Gastroesophageal sphincter (tissue), 4 donors: ENCODE measurements around the gene SLC9A8. TPM values are rescaled to one million over a fixed set of nuclear protein-coding genes. Genes with fewer than 3 reads are reported as not detected.

Experiments used
- ATAC-seq: fragments of 150-250 bp; one replicate; pipeline ENCODE4 v1.9.1; 2016; ENCODE audit warnings: mild to moderate bottlenecking, moderate library complexity
- H3K27ac ChIP-seq, 4 donors: fragments of 200-600 bp; sonication (generic) in 3 of 4; 1 replicate in 3 of 4; 2 replicates in 1 of 4; pipeline ENCODE4 v1.5.1; 2016 to 2019
- H3K27me3 ChIP-seq: fragments of 200-600 bp; sonication (generic); one replicate; pipeline ENCODE4 v1.5.1; 2019
- H3K36me3 ChIP-seq, 2 donors: fragments of 200-600 bp; sonication (generic); one replicate each; pipeline ENCODE4 v1.5.1; 2019; ENCODE audit warnings: control low read depth in 1 of 2
- H3K4me1 ChIP-seq, 3 donors: fragments of 200-600 bp; sonication (generic); 1 replicate in 2 of 3; 2 replicates in 1 of 3; pipeline ENCODE4 v1.5.1; 2016 to 2019; ENCODE audit warnings: control low read depth in 2 of 3
- H3K4me3 ChIP-seq, 2 donors: fragments of 200-600 bp; sonication (generic); one replicate each; pipeline ENCODE4 v1.5.1; 2019; ENCODE audit warnings: mild to moderate bottlenecking in 1 of 2, moderate library complexity in 1 of 2
- H3K9me3 ChIP-seq, 3 donors: fragments of 200-600 bp; sonication (generic); one replicate each; pipeline ENCODE4 v1.5.1; 2017 to 2019; ENCODE audit warnings: control low read depth in 2 of 3
- EP300 ChIP-seq: sonication (generic); formaldehyde crosslinking; IDR thresholded peaks from one replicate; pipeline ENCODE4 v1.6.1; 2017; ENCODE audit warnings: antibody characterized with exemption, mild to moderate bottlenecking
- POLR2A ChIP-seq, 2 donors: fragments of 450-650 bp; IDR thresholded peaks; one replicate each; pipeline ENCODE4 v1.6.1; 2017; ENCODE audit warnings: antibody characterized with exemption in 2 of 2, mild to moderate bottlenecking in 2 of 2, moderate library complexity in 1 of 2
- POLR2AphosphoS5 ChIP-seq: sonication (generic); formaldehyde crosslinking; IDR thresholded peaks from one replicate; pipeline ENCODE4 v1.6.1; 2017; ENCODE audit warnings: antibody characterized with exemption
- WGBS, 2 donors: methylation state at CpG; one replicate each; pipeline ENCODE4 v1.1.5; 2018; ENCODE audit warnings: low coverage in 1 of 2; 5-methylcytosine and 5-hydroxymethylcytosine counted together
- total RNA-seq, 4 donors: library from RNA; depleted of rRNA; stranded (reverse); fragments of >200 nt; gene quantifications; one replicate each; pipeline ENCODE4 v1.1.0, GENCODE V29; 2016
- TF ChIP-seq, protein P1 (sequence below), 4 experiments: fragments of 200-600 bp in 2 of 4; fragments of 450-650 bp in 2 of 4; sonication (generic) in 1 of 4; IDR thresholded peaks; one replicate each; pipeline ENCODE4 v1.5.1; 2017 to 2019; ENCODE audit warnings: antibody characterized with exemption in 4 of 4, mild to moderate bottlenecking in 2 of 4, moderate library complexity in 2 of 4

SLC9A8 gene
- total RNA-seq, 4 donors from 2014 or later, result 4.7 to 9.3 (median 7.5) TPM

DNA sequence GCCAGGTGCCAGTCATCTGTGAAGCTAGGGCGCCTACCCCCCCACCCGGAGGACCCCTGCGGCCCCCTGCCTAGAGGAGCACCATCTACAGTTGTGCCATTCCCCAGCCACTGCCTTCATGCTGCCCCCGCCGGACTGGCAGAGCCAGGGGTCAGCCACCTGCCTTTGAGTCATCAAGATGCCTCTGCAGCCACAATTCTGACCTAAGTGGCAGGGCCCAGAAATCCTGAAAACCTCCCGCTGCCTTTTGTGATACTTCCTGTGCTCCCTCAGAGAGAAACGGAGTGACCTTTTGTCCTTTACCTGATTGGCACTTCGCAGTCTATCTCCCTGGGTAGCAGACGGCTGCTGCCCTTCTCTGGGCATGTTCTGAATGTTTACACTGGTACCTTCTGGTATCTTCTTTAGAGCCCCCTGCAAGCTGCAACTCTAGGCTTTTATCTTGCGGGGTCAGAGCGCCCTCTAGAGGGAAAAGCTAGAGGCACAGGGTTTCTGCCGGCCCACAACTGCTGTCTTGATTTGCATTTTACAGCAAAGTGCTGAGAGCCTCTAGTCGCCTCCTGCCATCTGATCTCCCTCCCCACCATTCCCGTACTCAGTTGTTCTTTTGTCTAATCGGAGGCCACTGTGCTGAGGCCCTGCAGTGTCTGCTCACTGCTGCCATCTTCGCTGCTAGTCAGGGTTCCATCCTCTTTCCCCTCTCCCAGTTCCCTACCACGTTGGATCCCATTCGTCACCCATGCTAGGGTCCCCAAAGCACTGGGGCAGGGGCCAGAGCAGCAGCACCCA lies 75.8 kb downstream of the SLC9A8 start:
- 55 to 60% methylated on average over 2 to 10 of the region's 18 CpGs for WGBS, 2 donors
- H3K27ac ChIP-seq, result peak overlapping the region in 3 of 4 donors; percentile 20 to 61 (median 56)
- no peak overlapping the region for H3K4me3 ChIP-seq
- TF ChIP-seq, protein P1, sequence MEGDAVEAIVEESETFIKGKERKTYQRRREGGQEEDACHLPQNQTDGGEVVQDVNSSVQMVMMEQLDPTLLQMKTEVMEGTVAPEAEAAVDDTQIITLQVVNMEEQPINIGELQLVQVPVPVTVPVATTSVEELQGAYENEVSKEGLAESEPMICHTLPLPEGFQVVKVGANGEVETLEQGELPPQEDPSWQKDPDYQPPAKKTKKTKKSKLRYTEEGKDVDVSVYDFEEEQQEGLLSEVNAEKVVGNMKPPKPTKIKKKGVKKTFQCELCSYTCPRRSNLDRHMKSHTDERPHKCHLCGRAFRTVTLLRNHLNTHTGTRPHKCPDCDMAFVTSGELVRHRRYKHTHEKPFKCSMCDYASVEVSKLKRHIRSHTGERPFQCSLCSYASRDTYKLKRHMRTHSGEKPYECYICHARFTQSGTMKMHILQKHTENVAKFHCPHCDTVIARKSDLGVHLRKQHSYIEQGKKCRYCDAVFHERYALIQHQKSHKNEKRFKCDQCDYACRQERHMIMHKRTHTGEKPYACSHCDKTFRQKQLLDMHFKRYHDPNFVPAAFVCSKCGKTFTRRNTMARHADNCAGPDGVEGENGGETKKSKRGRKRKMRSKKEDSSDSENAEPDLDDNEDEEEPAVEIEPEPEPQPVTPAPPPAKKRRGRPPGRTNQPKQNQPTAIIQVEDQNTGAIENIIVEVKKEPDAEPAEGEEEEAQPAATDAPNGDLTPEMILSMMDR (IDR thresholded peaks at IDR 0.05), result peak in 3 of 4 experiments; percentile 61 to 78 (median 63)
- TF ChIP-seq EP300, result no peak
- H3K4me1 ChIP-seq, result peaks cover 0 to 67% (median 9%) of the 10 kb centered on the region in 3 donors
- ATAC-seq, result no peak
- H3K36me3 ChIP-seq, result peaks cover 0 to 65% of the 10 kb centered on the region in 2 donors
- no peaks in the 10 kb centered on the region for H3K27me3 ChIP-seq
- no peaks in the 10 kb centered on the region for H3K9me3 ChIP-seq

DNA sequence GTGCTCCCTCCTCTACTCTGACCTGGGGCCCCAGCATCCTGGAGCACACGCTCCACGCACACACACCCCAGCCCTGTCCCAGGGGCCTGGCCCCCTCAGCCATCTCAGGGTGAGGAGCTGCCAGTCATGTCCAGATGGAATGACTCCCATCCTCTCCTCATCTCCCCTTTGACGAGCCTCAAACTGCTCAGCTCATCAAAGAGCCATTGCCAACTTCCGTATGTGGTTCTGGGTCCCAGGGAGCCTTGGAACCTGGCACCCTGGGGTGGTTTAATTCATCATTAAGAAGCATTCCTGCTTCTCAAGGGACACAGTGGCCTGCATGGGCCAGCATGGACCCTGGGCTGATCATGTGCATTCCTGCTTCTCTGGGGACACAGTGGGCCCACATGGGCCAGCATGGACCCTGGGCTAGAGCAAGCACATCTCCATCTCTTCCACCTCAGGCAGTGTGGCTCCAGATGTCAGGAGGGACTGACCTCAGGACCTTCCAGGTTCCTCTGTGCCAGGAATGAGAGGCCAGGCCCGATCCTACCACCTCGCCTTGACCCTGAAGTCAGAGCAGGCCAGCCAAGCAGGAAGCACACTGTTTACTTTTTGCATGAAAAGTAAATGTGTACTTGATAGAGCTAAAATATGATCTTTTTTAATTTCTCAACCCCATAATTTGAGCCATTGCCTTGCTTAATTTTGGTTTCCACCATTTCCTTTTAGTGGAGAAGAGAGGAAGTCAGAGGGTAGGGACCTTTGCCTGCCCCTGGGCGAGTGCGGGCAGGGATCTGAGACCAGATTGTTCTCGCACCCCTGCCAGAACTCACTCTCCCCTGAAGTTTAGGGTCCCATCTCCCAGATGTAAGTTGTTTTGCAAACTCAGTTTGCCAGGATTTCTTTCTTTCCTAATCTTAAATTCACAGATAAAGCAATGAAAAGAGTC lies 76.6 kb downstream of the SLC9A8 start:
- H3K27ac ChIP-seq, result peak overlapping the region in 2 of 4 donors; percentile 12 to 20
- ATAC-seq, result no peak
- peaks cover 0 to 71% (median 9%) of the 10 kb centered on the region in 3 donors for H3K4me1 ChIP-seq

DNA sequence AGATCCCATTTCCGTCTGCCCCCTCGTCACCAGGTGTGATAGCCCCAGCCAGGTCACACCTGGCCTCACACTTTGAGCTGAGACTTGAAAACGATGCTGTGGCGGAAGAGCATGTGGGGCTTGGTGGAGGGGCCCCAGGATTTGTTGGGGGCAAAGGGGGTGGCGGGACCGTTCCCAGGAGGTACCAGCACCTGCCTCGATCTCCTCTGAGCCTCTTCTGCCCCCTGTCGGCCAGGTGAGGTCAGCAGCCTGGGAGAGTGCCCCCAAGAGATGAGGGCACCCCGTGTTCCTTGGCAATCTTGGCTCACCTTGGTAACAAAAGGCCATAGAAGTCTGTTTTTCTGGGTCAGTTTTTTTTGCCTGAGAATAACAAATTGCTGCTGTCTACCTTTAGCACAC lies 77.3 kb downstream of the SLC9A8 start:
- H3K27me3 ChIP-seq, result no peaks in the 10 kb centered on the region
- H3K36me3 ChIP-seq, result peaks cover 0 to 49% of the 10 kb centered on the region in 2 donors
- H3K27ac ChIP-seq, result peak overlapping the region in 2 of 4 donors; percentile 12 to 20
- peaks cover 0 to 71% (median 9%) of the 10 kb centered on the region in 3 donors for H3K4me1 ChIP-seq
- H3K4me3 ChIP-seq, result no peak overlapping the region
- 10 to 42% methylated on average over 2 to 6 of the region's 9 CpGs for WGBS, 2 donors
- TF ChIP-seq POLR2A (IDR thresholded peaks at IDR 0.05), result no peak
- TF ChIP-seq, protein P1 (IDR thresholded peaks at IDR 0.05), result peak in 1 of 4 experiments; percentile 15
- no peaks in the 10 kb centered on the region for H3K9me3 ChIP-seq
- ATAC-seq, result no peak

More for the DNA sequence above, 76.6 kb downstream of the SLC9A8 start:
- 58 to 81% methylated on average over 5 to 7 of the region's 9 CpGs for WGBS, 2 donors
- no peak overlapping the region for H3K4me3 ChIP-seq
- TF ChIP-seq EP300 (no peak), POLR2AphosphoS5 (no peak), POLR2A (IDR thresholded peaks at IDR 0.05) (no peak)
- TF ChIP-seq, protein P1 (IDR thresholded peaks at IDR 0.05), result no peak
- no peaks in the 10 kb centered on the region for H3K9me3 ChIP-seq
- no peaks in the 10 kb centered on the region for H3K27me3 ChIP-seq
- H3K36me3 ChIP-seq, result peaks cover 0 to 56% of the 10 kb centered on the region in 2 donors

DNA sequence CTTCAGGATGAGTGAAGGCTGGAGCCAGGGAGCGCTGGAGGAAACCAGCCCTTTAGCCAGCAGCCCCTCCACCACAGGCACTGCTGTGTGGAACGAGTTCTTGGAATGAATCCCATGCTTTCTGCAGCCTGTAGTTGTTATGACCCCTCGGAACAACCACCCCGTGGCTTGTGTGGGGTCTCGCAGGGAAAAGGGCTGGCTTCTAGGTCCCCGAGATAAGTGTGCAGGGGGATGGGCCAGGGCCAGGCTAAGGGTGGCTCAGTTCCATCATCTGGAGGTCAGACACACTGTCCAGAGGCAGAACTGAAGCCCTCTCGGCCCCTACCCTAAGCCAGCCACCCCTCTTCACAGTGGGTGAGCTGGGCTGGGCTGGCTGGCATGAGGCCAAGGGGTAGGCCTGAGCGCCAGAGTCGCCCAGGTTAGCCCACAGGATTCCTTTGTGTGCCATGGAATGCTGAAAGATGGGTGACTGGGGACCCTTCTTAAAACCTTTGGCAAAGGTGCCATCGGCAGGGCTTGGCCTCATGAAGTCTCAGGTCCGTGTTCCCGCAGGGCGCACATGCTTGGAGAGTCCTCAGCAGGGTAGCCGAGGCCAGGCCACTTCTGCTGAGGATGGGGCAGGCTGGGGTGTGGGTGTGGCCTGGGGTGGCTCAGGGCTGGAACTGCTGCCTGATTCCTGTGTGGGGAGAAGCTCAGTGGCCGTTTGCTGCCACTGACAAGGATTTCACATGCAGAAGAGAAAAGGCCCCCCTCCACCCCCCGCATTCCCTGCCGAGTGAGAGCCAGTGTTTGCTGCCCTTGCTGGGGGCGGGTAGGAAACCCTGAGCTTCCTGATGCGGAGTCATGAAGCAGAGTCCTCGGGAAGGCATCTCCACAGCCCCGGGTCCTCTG lies 78.1 kb downstream of the SLC9A8 start:
- no peak for ATAC-seq
- Histone ChIP-seq H3K4me1 (peaks cover 0 to 71% (median 9%) of the 10 kb centered on the region in 3 donors), H3K27me3 (no peaks in the 10 kb centered on the region), H3K36me3 (peaks cover 0 to 41% of the 10 kb centered on the region in 2 donors), H3K9me3 (no peaks in the 10 kb centered on the region), H3K27ac (no peak overlapping the region), H3K4me3 (no peak overlapping the region)
- TF ChIP-seq POLR2AphosphoS5 (no peak), EP300 (no peak), POLR2A (IDR thresholded peaks at IDR 0.05) (no peak)
- TF ChIP-seq, protein P1 (IDR thresholded peaks at IDR 0.05), result no peak
- 80% methylated on average over 2 of the region's 21 CpGs for WGBS, 2 donors
